Astrocyte (in vitro differentiated cells and primary cell): Measurements from ENCODE around the gene ARHGEF17. TPM values are rescaled to one million over a fixed set of nuclear protein-coding genes. Genes with fewer than 3 reads are reported as not detected.

Source experiments
- DNase-seq: peaks from one replicate; pipeline ENCODE4 v3.0.0-alpha.2; 2010; ENCODE audit warnings: low read depth
- FAIRE-seq: peaks from 2 replicates; lab custom pipeline; 2011; peaks lifted over from hg19 to GRCh38; lab: Jason Lieb, UNC
- H2AFZ ChIP-seq: 2 replicates; pipeline ENCODE4 v1.6.0; 2012; ENCODE audit warnings: low read depth, low read length, inconsistent platforms
- H3K27ac ChIP-seq: 2 replicates; pipeline ENCODE4 v1.5.1; 2011; ENCODE audit warnings: low read depth, low read length, inconsistent platforms
- H3K27me3 ChIP-seq: 2 replicates; pipeline ENCODE4 v1.6.0; 2011; ENCODE audit warnings: low read length, inconsistent platforms; ENCODE audit not compliant: insufficient read depth
- H3K36me3 ChIP-seq: 2 replicates; pipeline ENCODE4 v1.5.1; 2011; ENCODE audit warnings: low read length, inconsistent platforms; ENCODE audit not compliant: insufficient read depth
- H3K4me1 ChIP-seq: 2 replicates; pipeline ENCODE4 v1.5.1; 2011; ENCODE audit warnings: low read length, inconsistent platforms; ENCODE audit not compliant: insufficient read depth
- H3K4me2 ChIP-seq: 2 replicates; pipeline ENCODE4 v1.6.0; 2012; ENCODE audit warnings: low read length, inconsistent platforms
- H3K4me3 ChIP-seq: 2 replicates; pipeline ENCODE4 v1.5.1; 2011; ENCODE audit warnings: low read depth, mild to moderate bottlenecking, low read length, inconsistent platforms; ENCODE audit not compliant: insufficient read depth
- H3K79me2 ChIP-seq: 2 replicates; pipeline ENCODE4 v1.6.0; 2012; ENCODE audit warnings: mild to moderate bottlenecking, low read length, inconsistent platforms; ENCODE audit not compliant: insufficient read depth
- H3K9ac ChIP-seq: 2 replicates; pipeline ENCODE4 v1.6.0; 2012; ENCODE audit warnings: mild to moderate bottlenecking, low read length, inconsistent platforms
- H3K9me3 ChIP-seq: 2 replicates; pipeline ENCODE4 v1.5.1; 2012; ENCODE audit warnings: low read depth, mild to moderate bottlenecking, low read length, inconsistent platforms; ENCODE audit not compliant: insufficient read depth
- H4K20me1 ChIP-seq: 2 replicates; pipeline ENCODE4 v1.6.0; 2012; ENCODE audit warnings: low read length, inconsistent platforms; ENCODE audit not compliant: insufficient read depth
- H3K27ac Mint-ChIP-seq: one replicate; pipeline ENCODE4 v1.8.0; 2021; ENCODE audit warnings: mild to moderate bottlenecking, mixed read lengths; ENCODE audit not compliant: unreplicated experiment
- H3K27me3 Mint-ChIP-seq: one replicate; pipeline ENCODE4 v1.8.0; 2021; ENCODE audit warnings: low read depth, mixed read lengths; ENCODE audit not compliant: unreplicated experiment
- H3K36me3 Mint-ChIP-seq: one replicate; pipeline ENCODE4 v1.8.0; 2021; ENCODE audit warnings: low read depth, mixed read lengths; ENCODE audit not compliant: unreplicated experiment
- H3K4me1 Mint-ChIP-seq: one replicate; pipeline ENCODE4 v1.8.0; 2021; ENCODE audit warnings: low read depth, mixed read lengths; ENCODE audit not compliant: unreplicated experiment
- H3K4me3 Mint-ChIP-seq: one replicate; pipeline ENCODE4 v1.8.0; 2021; ENCODE audit warnings: mild to moderate bottlenecking, moderate library complexity, mixed read lengths; ENCODE audit not compliant: unreplicated experiment
- H3K9me3 Mint-ChIP-seq: one replicate; pipeline ENCODE4 v1.8.0; 2021; ENCODE audit warnings: mild to moderate bottlenecking, mixed read lengths; ENCODE audit not compliant: unreplicated experiment
- CTCF ChIP-seq: IDR thresholded peaks from 2 replicates; pipeline ENCODE4 v1.5.1; 2011; ENCODE audit warnings: low read depth, mild to moderate bottlenecking, inconsistent platforms, low read length, moderate library complexity; ENCODE audit not compliant: insufficient read depth
- EZH2 ChIP-seq: IDR thresholded peaks from 2 replicates; pipeline ENCODE4 v1.6.1; 2012; ENCODE audit warnings: mild to moderate bottlenecking, low read length, inconsistent platforms; ENCODE audit not compliant: insufficient read depth
- total RNA-seq: library from RNA; stranded (reverse); gene quantifications from 2 replicates; pipeline ENCODE4 v1.2.1, GENCODE V29; 2021

ARHGEF17 gene
- total RNA-seq, 1 donor from 2014 or later: 66.4 TPM

- no peaks in the 10 kb centered on the region for H3K9me3 Mint-ChIP-seq
- H2AFZ ChIP-seq: no peak overlapping the region
- H3K27ac Mint-ChIP-seq: no peak overlapping the region
- no peaks in the 10 kb centered on the region for H3K36me3 ChIP-seq
- no peak for TF ChIP-seq CTCF
- no peak for TF ChIP-seq EZH2
- H3K27me3 ChIP-seq: peaks cover 20% of the 10 kb centered on the region
- no peaks in the 10 kb centered on the region for H4K20me1 ChIP-seq
- H3K79me2 ChIP-seq: no peaks in the 10 kb centered on the region
- peaks cover 4% of the 10 kb centered on the region for H3K4me1 Mint-ChIP-seq
- H3K9ac ChIP-seq: no peak overlapping the region
- H3K27ac ChIP-seq: no peak overlapping the region
- H3K36me3 Mint-ChIP-seq: no peaks in the 10 kb centered on the region
- FAIRE-seq: no peak
- H3K4me3 Mint-ChIP-seq: no peak overlapping the region
- H3K27me3 Mint-ChIP-seq: peaks cover 42% of the 10 kb centered on the region
- no peaks in the 10 kb centered on the region for H3K9me3 ChIP-seq
- peak overlapping the region; percentile 79 for H3K4me2 ChIP-seq
- H3K4me3 ChIP-seq: no peak overlapping the region
- peak; percentile 18 for DNase-seq
- H3K4me1 ChIP-seq: no peaks in the 10 kb centered on the region
Observed at GRCh38 chr11:73265278-73265810, 42.7 kb upstream of the ARHGEF17 start.

GRCh38 chr11:73265853-73266645 is 42.0 kb upstream of the ARHGEF17 start:
- H3K4me3 Mint-ChIP-seq: no peak overlapping the region
- peaks cover 4% of the 10 kb centered on the region for H3K4me1 Mint-ChIP-seq
- peaks cover 42% of the 10 kb centered on the region for H3K27me3 Mint-ChIP-seq
- DNase-seq (no peak), FAIRE-seq (no peak)
- H3K27ac Mint-ChIP-seq: no peak overlapping the region
- Histone ChIP-seq H2AFZ (no peak overlapping the region), H3K79me2 (no peaks in the 10 kb centered on the region), H3K4me3 (no peak overlapping the region), H3K36me3 (no peaks in the 10 kb centered on the region), H3K4me1 (no peaks in the 10 kb centered on the region), H3K27me3 (peaks cover 20% of the 10 kb centered on the region), H4K20me1 (no peaks in the 10 kb centered on the region), H3K9me3 (no peaks in the 10 kb centered on the region), H3K4me2 (no peak overlapping the region), H3K9ac (no peak overlapping the region), H3K27ac (no peak overlapping the region)
- H3K36me3 Mint-ChIP-seq: no peaks in the 10 kb centered on the region
- TF ChIP-seq EZH2: no peak
- TF ChIP-seq CTCF: no peak
- H3K9me3 Mint-ChIP-seq: no peaks in the 10 kb centered on the region

GRCh38 chr11:73266646-73267020 is 41.4 kb upstream of the ARHGEF17 start:
- Histone ChIP-seq H3K4me1 (no peaks in the 10 kb centered on the region), H3K9me3 (no peaks in the 10 kb centered on the region), H3K79me2 (no peaks in the 10 kb centered on the region), H3K9ac (no peak overlapping the region), H3K36me3 (no peaks in the 10 kb centered on the region), H3K4me3 (no peak overlapping the region), H3K27ac (no peak overlapping the region), H2AFZ (no peak overlapping the region), H3K27me3 (peaks cover 20% of the 10 kb centered on the region), H4K20me1 (no peaks in the 10 kb centered on the region), H3K4me2 (no peak overlapping the region)
- Mint-ChIP-seq H3K9me3 (no peaks in the 10 kb centered on the region), H3K27ac (no peak overlapping the region), H3K4me3 (no peak overlapping the region), H3K36me3 (no peaks in the 10 kb centered on the region), H3K27me3 (peaks cover 42% of the 10 kb centered on the region), H3K4me1 (peaks cover 4% of the 10 kb centered on the region)
- FAIRE-seq (no peak), DNase-seq (no peak)
- TF ChIP-seq EZH2 (no peak), CTCF (no peak)
